Dermis blood vessel endothelial cell (primary cell): ENCODE data around the gene FAM50B. TPM values are rescaled to one million over a fixed set of nuclear protein-coding genes. Genes with fewer than 3 reads are reported as not detected.

Experiments
- DNase-seq: peaks from one replicate; pipeline ENCODE4 v3.0.0; 2010
- total RNA-seq: library from RNA; depleted of rRNA; stranded (reverse); fragments of >200 nt; gene quantifications from 2 replicates; pipeline ENCODE4 v1.2.3, GENCODE V29; 2014

The FAM50B gene
- total RNA-seq = 8.6 and 10.0 TPM in 2 replicates

GRCh38 chr6:3848925-3849605 lies at the start of gene FAM50B:
Gene FAM50B (plus strand): TSS chr6:3849373. CDS start chr6:3849812, 439 bp downstream.
- peak; percentile 92 for DNase-seq

GRCh38 chr6:3799719-3800118 lies 49.5 kb upstream of the FAM50B start:
- no peak for DNase-seq

DNA sequence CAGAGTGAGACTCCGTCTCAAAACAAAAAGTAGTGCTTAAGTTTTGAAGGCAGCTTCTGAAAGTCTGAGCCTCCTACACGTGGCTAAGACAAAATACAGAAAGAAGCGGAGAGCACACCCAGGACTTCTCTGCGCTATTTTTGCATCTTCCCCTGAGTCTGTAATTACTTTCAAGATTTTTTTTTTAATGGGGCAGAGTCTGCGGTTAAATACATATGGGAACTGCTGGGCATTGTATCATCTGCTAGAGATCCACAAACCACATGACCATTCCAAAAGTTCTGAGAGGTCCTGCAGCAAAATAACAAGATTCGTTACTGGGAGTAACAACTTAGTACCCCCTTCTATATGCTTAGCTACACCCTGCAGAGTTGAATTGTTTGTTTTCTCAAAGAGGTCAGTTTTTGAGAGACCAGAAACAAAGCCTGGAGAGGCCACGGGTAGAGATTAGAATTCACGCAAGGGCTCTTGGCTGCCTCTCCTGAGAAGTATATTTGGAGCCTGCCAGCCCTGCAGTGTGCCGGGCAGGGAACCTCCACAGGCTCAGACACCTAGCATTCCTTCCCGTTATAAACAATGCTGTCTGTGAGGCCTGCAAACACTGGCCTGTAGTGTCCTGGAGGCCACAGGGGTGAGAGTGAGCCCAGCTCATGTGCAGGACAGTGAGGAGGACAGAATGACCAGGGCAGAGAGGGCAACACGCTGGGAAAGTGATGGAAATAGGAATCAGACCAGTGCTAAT lies 48.2 kb upstream of the FAM50B start:
- DNase-seq = no peak

- DNase-seq = no peak
These were observed 47.2 kb upstream of the FAM50B start for GRCh38 chr6:3801960-3802359.

GRCh38 chr6:3803627-3804468 lies 45.3 kb upstream of the FAM50B start:
- peak; percentile 85 for DNase-seq

DNA sequence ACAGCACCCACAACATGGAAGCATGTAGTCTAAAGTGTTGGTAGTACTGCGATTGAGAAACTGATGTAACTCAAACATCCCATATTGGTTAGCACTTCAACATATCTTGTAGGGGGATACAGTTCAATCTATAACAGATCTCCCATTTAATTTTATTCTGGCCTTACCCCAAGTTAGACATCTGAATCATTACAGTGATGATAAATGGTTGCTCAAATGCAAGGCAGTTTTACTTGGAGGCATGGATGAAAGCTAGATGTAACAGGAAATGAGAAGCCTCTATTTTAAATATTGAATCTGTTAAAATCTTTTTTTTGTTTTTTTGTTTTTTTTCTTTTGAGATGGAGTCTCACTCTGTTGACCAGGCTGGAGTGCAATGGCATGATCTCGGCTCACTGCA lies 44.2 kb upstream of the FAM50B start:
- DNase-seq = no peak

GRCh38 chr6:3805448-3806123 lies 43.6 kb upstream of the FAM50B start:
- DNase-seq = peak; percentile 92

DNA sequence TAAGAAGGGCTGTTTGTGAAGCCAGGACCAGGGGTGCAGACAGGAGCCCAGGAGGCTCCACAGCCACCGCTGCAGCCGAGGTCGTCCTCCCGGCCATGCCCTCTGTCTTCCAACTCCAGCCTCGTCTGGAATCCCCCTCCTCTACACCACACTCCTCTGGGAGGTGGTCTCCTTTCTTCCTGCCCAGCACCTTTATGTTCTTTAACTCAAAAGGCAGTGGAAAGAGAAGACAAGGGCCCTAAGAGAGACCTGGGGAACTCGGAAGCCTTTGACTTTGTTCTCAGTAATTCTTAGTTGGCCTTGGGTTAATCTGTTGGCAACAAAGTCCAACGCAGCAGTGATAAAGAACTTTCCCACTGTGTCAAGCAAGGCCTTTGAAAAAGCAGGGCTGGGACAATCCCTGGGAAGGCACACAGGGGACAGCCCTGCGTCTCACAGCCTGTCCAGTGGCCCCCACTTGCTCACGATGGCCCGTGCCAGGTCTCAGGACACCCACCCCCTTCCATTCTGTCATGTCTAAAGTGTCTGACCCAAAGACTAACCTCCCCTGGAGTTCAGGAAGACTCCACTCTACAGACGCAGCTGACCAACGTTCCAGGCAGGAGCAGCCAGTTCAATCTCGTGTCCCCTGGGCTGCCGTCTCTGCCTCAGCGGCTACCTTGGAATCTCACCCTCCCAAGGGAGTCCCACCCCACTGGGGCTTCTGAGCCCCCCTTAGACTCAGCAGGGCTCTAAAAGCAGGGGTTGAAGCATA lies 42.8 kb upstream of the FAM50B start:
- no peak for DNase-seq

DNA sequence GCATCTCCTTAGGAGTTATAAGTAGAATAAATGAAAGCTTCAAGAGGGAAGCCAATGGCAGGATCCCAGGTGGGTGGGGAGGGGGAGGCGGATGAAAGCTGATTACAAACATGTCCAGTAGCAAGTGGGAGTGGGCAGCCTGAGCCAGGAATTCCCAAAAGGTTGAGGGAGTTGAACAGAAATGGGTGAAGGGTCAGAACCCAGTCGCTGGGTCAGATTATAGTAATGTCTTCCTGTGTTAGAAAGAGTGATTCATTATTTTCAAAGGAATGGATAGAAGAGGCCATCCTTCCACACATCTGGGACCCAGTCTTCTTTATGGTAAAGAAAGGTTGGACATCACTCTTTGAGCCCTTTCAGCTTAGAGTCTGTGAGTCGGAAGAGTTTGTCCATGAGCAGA lies 41.0 kb upstream of the FAM50B start:
- peak; percentile 23 for DNase-seq

DNA sequence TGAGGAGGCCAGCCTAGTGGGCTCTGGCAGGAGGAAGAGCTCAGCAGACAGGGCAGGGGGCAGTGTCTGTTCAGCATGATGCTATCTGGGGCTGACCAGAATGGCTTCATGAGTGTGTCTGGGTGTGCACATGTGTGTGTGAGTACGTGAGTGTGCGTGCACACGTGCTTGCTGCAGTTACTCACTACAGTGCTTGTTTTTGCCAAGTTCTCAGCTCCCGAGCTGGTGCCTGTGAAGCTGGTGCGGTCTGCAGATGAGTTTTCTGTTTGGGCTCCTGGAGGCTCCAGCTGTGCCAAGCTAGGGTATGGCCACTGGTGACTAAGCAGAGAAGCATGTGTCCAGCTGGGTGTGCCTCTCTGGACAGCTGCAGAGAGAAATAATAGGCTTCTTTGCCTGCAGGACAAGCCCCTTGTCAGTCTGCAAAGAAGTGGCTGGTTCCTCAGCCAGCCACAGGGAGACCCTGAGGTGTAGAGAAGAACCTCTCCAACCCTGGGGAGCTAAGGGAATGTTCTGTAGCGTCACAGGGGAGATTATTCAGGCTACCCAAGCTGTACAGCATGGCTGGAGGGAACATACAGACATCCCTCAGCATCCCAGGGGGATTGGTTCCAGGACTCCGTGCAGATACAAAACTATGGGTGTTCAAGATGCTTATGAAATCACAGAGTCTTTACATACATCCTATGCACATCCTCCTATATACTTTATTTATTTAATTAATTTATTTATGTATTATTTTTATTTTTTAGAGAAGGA lies 40.2 kb upstream of the FAM50B start:
- peak; percentile 89 for DNase-seq

DNA sequence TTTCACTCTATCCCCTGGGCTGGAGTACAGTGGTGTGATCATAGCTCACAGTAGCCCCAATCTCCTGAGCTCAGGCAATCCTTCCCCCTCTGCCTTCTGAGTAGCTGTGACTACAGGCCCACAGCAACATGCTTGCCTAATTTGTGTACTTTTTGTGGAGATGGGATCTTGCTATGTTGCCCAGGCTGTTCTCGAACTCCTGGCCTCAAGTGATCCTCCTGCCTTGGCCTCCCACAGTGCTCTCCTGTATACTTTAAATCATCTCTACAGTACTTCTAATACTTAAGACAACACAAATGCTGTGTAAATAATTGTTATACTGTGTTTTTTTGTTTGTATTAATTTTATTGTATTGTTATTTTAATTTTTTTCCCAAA lies 39.7 kb upstream of the FAM50B start:
- DNase-seq = no peak

DNA sequence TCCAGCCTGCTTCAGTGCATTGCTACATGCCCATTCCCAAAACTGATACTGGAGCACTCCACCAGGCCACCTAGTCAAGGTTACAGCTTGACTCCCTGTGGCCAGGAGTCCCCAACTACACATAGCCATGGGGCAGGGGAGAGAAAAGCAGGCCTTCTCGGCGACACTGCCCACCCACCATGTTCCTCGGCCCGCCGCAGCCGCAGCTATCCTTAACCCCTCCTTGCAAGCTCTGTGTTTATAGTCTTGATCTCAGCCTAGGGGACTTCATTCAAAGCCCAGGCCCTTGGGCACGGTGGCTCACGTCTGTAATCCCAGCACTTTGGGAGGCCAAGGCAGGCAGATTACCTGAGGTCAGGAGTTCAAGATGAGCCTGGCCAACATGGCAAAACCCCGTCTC lies 39.2 kb upstream of the FAM50B start:
- DNase-seq = no peak

DNA sequence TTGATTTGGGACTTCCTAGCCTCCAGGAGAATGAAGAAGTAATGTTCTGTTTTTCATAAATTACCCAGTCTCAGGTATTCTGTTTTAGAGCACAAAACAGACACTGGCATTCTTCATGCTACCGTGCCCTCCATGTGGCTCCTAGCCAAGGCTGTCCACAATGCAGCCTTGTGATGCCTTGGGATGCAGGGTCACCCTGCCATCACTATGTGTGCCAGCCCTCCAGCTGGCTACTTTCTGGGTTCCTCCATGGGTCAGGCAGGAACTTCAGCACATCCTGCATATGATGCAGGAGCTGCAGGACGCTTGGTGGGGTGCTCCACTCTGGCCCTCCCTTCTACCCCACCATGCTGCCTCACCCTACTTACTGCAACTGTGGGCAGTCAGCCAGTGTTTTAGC lies 38.0 kb upstream of the FAM50B start:
- peak; percentile 26 for DNase-seq

- no peak for DNase-seq
These were observed 36.6 kb upstream of the FAM50B start for GRCh38 chr6:3812596-3812995.

DNA sequence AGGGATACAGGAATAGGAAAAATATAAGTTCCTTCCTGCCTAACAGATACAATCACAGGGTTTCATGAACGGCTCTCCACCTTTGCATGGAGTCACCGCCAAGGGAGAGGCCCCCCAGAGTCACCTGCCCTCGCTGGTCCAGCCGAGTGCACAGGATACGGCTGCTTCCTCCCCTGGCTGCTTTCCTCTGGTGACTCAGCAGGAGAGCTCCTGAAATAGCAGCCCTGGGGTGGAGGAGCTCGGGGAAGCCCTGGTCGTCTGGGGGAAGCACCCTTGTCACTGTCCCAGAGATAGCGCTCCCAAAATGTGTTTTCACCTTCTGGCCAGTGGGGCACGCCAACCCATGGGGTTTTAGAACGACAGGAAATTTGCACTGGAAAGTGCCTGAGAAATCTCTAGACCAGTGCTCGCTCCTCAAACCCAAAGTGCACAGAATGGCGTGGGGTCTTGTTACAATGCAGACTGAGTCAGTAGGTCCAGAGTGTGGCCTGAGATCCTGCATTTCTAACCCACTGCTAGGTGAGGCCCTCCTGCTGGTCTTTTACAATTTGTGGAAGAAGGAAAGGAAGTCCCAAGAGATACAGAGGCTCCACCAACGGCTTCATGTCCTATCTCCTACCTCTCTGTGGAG lies 35.9 kb upstream of the FAM50B start:
- DNase-seq = peak; percentile 97

DNA sequence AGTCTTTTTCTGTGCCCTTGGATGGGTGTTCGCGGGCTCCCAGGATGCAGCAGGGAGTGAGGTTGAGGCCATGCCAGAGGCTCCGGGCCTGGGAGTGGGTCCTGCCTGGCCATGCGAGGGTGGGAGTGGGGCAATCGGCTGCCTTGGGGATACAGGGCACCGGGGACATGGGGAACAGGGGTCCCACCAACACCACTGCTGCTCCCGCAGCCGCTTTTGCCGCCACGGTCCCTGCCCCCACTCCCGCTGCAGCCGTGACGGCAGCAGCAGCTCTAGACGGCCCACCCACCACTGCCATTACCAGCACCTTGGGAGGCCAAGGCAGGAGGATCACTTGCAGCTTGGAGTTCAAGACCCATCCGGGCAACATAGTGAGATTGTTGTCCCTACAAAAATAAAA lies 35.3 kb upstream of the FAM50B start:
- no peak for DNase-seq

- no peak for DNase-seq
These were observed 34.6 kb upstream of the FAM50B start for GRCh38 chr6:3814539-3814938.

GRCh38 chr6:3816251-3816650 lies 32.9 kb upstream of the FAM50B start:
- no peak for DNase-seq

DNA sequence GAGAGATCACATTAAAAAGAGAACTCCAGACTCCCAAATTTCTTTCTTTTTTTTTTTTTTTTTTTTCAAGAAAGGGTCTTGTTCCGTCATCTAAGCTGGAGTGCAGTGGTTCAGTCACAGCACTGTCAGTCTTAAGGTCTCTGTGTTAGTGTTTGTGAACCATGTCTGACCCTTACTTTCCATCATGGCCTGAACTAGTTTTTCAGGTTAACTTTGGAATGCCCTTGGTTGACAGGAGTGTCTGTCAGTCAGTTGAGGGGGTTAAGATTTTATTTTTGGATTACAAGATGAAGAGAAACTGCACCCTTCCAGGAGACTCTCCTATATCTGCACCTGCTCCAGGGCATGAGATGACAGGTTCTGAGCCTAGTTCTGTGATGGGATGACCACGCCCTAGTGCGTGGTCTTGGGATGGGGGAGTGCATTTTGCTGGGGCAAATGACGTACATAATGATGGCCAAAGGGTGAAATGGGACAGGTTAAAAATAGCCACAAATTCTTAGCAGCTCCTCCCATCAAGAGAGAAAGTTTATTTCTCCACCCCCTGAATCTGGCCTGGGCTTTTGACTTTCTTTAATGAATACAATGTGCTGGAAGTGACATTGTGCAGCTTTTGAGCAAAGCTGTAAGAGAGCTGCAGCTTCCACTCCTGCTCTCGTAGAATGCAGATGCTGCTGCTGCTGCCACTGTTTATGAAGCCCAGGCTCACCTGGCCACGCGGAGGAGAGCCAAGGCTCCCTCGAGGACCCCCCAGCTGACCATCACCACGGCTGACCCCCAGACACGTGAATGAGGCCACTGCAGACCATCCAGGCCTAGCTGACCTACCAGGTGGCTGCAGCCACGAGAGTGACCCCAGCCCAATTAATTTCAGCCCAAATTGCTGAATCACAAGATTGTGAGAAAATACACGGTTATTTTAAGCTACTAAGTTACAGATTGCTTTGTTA lies 29.7 kb upstream of the FAM50B start:
- DNase-seq = no peak

- no peak for DNase-seq
These were observed 28.6 kb upstream of the FAM50B start for GRCh38 chr6:3820563-3820962.
